ENCODE results near the gene FKBP15.
"Not testable (repeated sequence)": the region's sequence is repeated elsewhere in the genome, so short reads cannot be mapped to it uniquely, and the experiment has no call there.

DNA sequence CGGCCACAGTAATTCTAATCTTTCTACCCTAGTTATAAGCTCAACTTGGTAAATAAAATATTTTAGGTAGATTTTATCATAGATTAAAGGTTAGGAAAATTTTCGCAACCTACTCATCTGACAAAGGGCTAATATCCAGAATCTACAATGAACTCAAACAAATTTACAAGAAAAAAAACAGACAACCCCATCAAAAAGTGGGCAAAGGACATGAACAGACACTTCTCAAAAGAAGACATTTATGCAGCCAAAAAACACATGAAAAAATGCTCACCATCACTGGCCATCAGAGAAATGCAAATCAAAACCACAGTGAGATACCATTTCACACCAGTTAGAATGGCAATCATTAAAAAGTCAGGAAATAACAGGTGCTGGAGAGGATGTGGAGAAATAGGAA lies 28.6 kb upstream of the FKBP15 start:
- TF ChIP-seq, protein P1, sequence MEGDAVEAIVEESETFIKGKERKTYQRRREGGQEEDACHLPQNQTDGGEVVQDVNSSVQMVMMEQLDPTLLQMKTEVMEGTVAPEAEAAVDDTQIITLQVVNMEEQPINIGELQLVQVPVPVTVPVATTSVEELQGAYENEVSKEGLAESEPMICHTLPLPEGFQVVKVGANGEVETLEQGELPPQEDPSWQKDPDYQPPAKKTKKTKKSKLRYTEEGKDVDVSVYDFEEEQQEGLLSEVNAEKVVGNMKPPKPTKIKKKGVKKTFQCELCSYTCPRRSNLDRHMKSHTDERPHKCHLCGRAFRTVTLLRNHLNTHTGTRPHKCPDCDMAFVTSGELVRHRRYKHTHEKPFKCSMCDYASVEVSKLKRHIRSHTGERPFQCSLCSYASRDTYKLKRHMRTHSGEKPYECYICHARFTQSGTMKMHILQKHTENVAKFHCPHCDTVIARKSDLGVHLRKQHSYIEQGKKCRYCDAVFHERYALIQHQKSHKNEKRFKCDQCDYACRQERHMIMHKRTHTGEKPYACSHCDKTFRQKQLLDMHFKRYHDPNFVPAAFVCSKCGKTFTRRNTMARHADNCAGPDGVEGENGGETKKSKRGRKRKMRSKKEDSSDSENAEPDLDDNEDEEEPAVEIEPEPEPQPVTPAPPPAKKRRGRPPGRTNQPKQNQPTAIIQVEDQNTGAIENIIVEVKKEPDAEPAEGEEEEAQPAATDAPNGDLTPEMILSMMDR (IDR thresholded peaks at IDR 0.05), result not testable (repeated sequence)
- not testable (repeated sequence) for TF ChIP-seq POLR2A, POLR2AphosphoS5 (IDR thresholded peaks at IDR 0.05)
